Measurements from ENCODE around the gene VASP. TPM values are rescaled to one million over a fixed set of nuclear protein-coding genes. Genes with fewer than 3 reads are reported as not detected.

The VASP gene
- total RNA-seq, 1 experiment from 2014 or later = 152 TPM

- no TSS peak for BruUV-seq (replicated peaks)
- H4K20me1 ChIP-seq (ENCODE audit: insufficient read depth) = no peaks in the 10 kb centered on the region
- no peaks in the 10 kb centered on the region for H3K9me3 ChIP-seq (ENCODE audit: control insufficient read depth in 1 of 2, insufficient read depth in 1 of 2, low read depth in 1 of 2, low read length in 2 of 2)
- no peak overlapping the region for H3K4me3 ChIP-seq (replicated peaks in 1 of 2; ENCODE audit: low read depth in 1 of 2, low read length in 2 of 2)
- no peak overlapping the region for H3K4me2 ChIP-seq (ENCODE audit: low read length)
- ChIA-PET CTCF (interaction anchor here (2.2 to 2.5 kb wide), 2 partner anchors 13 to 71 kb away, joined by 6 to 9 read pairs; no protein-coding TSS in a partner anchor), POLR2A (no interaction called here), RAD21 (ENCODE audit: low non-redundant PET in 1 of 2, low total read pairs in 2 of 2, uncharacterized antibody in 2 of 2, unreplicated experiment in 2 of 2) (no interaction called here)
- peaks cover 36% of the 10 kb centered on the region for H3K79me2 ChIP-seq (ENCODE audit: insufficient read depth, low read length)
- DNase-seq (ENCODE audit: low read depth, low spot score) = no peak
- no peaks in the 10 kb centered on the region for H3K9me2 ChIP-seq (ENCODE audit: insufficient read depth)
- no peaks in the 10 kb centered on the region for H3K36me3 ChIP-seq (ENCODE audit: control insufficient read depth in 1 of 2, insufficient read depth in 2 of 2, low read length in 2 of 2)
- H3K27ac ChIP-seq (ENCODE audit: low read depth, low read length) = no peak overlapping the region
- no peak overlapping the region for H2AFZ ChIP-seq (ENCODE audit: low read depth, low read length, poor library complexity, severe bottlenecking)
- H3K27me3 ChIP-seq (ENCODE audit: insufficient read depth, low read length) = no peaks in the 10 kb centered on the region
- no peak overlapping the region for H3K9ac ChIP-seq (ENCODE audit: low read length)
- peaks cover 14 to 31% of the 10 kb centered on the region in 2 experiments for H3K4me1 ChIP-seq (ENCODE audit: control insufficient read depth in 1 of 2, insufficient read depth in 2 of 2, low read length in 2 of 2)
- intact Hi-C loops (cut with micrococcal nuclease) = no loop called here
- TF ChIP-seq EZH2phosphoT487 (IDR thresholded peaks at IDR 0.05; ENCODE audit: borderline replicate concordance) (no peak), SP1 (IDR thresholded peaks at IDR 0.05; ENCODE audit: low read depth) (no peak), EGR1 (IDR thresholded peaks at IDR 0.05; ENCODE audit: low read depth) (no peak), CBX3 (IDR thresholded peaks at IDR 0.05; ENCODE audit: low read depth) (no peak)
- TF ChIP-seq, protein P1, sequence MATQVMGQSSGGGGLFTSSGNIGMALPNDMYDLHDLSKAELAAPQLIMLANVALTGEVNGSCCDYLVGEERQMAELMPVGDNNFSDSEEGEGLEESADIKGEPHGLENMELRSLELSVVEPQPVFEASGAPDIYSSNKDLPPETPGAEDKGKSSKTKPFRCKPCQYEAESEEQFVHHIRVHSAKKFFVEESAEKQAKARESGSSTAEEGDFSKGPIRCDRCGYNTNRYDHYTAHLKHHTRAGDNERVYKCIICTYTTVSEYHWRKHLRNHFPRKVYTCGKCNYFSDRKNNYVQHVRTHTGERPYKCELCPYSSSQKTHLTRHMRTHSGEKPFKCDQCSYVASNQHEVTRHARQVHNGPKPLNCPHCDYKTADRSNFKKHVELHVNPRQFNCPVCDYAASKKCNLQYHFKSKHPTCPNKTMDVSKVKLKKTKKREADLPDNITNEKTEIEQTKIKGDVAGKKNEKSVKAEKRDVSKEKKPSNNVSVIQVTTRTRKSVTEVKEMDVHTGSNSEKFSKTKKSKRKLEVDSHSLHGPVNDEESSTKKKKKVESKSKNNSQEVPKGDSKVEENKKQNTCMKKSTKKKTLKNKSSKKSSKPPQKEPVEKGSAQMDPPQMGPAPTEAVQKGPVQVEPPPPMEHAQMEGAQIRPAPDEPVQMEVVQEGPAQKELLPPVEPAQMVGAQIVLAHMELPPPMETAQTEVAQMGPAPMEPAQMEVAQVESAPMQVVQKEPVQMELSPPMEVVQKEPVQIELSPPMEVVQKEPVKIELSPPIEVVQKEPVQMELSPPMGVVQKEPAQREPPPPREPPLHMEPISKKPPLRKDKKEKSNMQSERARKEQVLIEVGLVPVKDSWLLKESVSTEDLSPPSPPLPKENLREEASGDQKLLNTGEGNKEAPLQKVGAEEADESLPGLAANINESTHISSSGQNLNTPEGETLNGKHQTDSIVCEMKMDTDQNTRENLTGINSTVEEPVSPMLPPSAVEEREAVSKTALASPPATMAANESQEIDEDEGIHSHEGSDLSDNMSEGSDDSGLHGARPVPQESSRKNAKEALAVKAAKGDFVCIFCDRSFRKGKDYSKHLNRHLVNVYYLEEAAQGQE (IDR thresholded peaks at IDR 0.05; ENCODE audit: low read depth) = no peak
- TF ChIP-seq, protein P2, sequence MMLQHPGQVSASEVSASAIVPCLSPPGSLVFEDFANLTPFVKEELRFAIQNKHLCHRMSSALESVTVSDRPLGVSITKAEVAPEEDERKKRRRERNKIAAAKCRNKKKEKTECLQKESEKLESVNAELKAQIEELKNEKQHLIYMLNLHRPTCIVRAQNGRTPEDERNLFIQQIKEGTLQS (IDR thresholded peaks at IDR 0.05) = no peak
- TF ChIP-seq, protein P3, sequence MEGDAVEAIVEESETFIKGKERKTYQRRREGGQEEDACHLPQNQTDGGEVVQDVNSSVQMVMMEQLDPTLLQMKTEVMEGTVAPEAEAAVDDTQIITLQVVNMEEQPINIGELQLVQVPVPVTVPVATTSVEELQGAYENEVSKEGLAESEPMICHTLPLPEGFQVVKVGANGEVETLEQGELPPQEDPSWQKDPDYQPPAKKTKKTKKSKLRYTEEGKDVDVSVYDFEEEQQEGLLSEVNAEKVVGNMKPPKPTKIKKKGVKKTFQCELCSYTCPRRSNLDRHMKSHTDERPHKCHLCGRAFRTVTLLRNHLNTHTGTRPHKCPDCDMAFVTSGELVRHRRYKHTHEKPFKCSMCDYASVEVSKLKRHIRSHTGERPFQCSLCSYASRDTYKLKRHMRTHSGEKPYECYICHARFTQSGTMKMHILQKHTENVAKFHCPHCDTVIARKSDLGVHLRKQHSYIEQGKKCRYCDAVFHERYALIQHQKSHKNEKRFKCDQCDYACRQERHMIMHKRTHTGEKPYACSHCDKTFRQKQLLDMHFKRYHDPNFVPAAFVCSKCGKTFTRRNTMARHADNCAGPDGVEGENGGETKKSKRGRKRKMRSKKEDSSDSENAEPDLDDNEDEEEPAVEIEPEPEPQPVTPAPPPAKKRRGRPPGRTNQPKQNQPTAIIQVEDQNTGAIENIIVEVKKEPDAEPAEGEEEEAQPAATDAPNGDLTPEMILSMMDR (IDR thresholded peaks at IDR 0.05 in 2 of 3, conservative IDR thresholded peaks at IDR 0.05 in 1 of 3; ENCODE audit: borderline replicate concordance in 1 of 3, insufficient read depth in 1 of 3, low read depth in 2 of 3, low read length in 2 of 3) = no peak
- ATAC-seq = no peak
These were observed 64.4 kb downstream of the VASP start for GRCh38 chr19:45571457-45572220.
